H9 (cell line): Measurements from ENCODE around the gene UPP1. TPM values are rescaled to one million over a fixed set of nuclear protein-coding genes. Genes with fewer than 3 reads are reported as not detected.
A peak's percentile ranks its signal among the peaks of the same experiment; 100 is the strongest.

Source experiments
- DNase-seq: peaks from one replicate; pipeline ENCODE4 v3.0.0-alpha.2; 2017
- H2AFZ ChIP-seq: one replicate; pipeline ENCODE4 v1.6.1; 2013; ENCODE audit warnings: mild to moderate bottlenecking, low read length, control low read depth, moderate library complexity
- H2AK5ac ChIP-seq: 2 replicates; pipeline ENCODE4 v1.6.1; 2013; ENCODE audit warnings: low read length, control low read depth, mixed read lengths; ENCODE audit not compliant: insufficient read length
- H2BK120ac ChIP-seq: one replicate; pipeline ENCODE4 v1.6.1; 2013; ENCODE audit warnings: low read depth, mild to moderate bottlenecking, low read length, control low read depth, inconsistent platforms; ENCODE audit not compliant: poor library complexity, severe bottlenecking
- H2BK12ac ChIP-seq: 2 replicates; pipeline ENCODE4 v1.6.1; 2013; ENCODE audit warnings: low read length, control low read depth, mixed read lengths, low read depth; ENCODE audit not compliant: insufficient read length
- H2BK15ac ChIP-seq: 2 replicates; pipeline ENCODE4 v1.6.1; 2013; ENCODE audit warnings: low read depth, low read length, control low read depth
- H2BK20ac ChIP-seq: one replicate; pipeline ENCODE4 v1.6.1; 2013; ENCODE audit warnings: low read depth, mild to moderate bottlenecking, low read length, control low read depth, inconsistent platforms; ENCODE audit not compliant: poor library complexity, severe bottlenecking
- H2BK5ac ChIP-seq: 2 replicates; pipeline ENCODE4 v1.6.1; 2013; ENCODE audit warnings: low read length, control low read depth, mixed read lengths; ENCODE audit not compliant: insufficient read length
- H3K14ac ChIP-seq: 2 replicates; pipeline ENCODE4 v1.6.1; 2013; ENCODE audit warnings: low read length, control low read depth; ENCODE audit not compliant: insufficient read depth
- H3K18ac ChIP-seq: 2 replicates; pipeline ENCODE4 v1.6.1; 2013; ENCODE audit warnings: low read depth, mild to moderate bottlenecking, mixed read lengths, low read length, control low read depth; ENCODE audit not compliant: insufficient read length
- H3K23ac ChIP-seq: 2 replicates; pipeline ENCODE4 v1.6.1; 2013; ENCODE audit warnings: low read length, control low read depth, mixed read lengths, low read depth; ENCODE audit not compliant: insufficient read length
- H3K23me2 ChIP-seq: 2 replicates; pipeline ENCODE4 v1.6.1; 2013; ENCODE audit warnings: low read depth, mild to moderate bottlenecking, mixed read lengths, low read length, control low read depth; ENCODE audit not compliant: insufficient read length, poor library complexity, severe bottlenecking
- H3K27ac ChIP-seq: 2 replicates; pipeline ENCODE4 v1.5.1; 2013; ENCODE audit warnings: low read length, control low read depth, mixed read lengths, low read depth; ENCODE audit not compliant: insufficient read length
- H3K27me3 ChIP-seq: 2 replicates; pipeline ENCODE4 v1.6.1; 2013; ENCODE audit warnings: low read length, control low read depth, inconsistent platforms; ENCODE audit not compliant: insufficient read depth
- H3K4ac ChIP-seq: 2 replicates; pipeline ENCODE4 v1.6.1; 2013; ENCODE audit warnings: low read depth, mild to moderate bottlenecking, control low read depth, inconsistent platforms, low read length, moderate library complexity
- H3K4me1 ChIP-seq: 2 replicates; pipeline ENCODE4 v1.6.1; 2013; ENCODE audit warnings: low read length, control low read depth, inconsistent platforms; ENCODE audit not compliant: insufficient read depth
- H3K4me2 ChIP-seq: 2 replicates; pipeline ENCODE4 v1.6.1; 2013; ENCODE audit warnings: low read length, control low read depth, mixed read lengths; ENCODE audit not compliant: insufficient read length, insufficient read depth
- H3K56ac ChIP-seq: 2 replicates; pipeline ENCODE4 v1.6.1; 2013; ENCODE audit warnings: low read depth, mild to moderate bottlenecking, mixed read lengths, low read length, control low read depth; ENCODE audit not compliant: insufficient read length
- H3K79me1 ChIP-seq: 2 replicates; pipeline ENCODE4 v1.6.1; 2013; ENCODE audit warnings: low read depth, mild to moderate bottlenecking, moderate library complexity, low read length, control low read depth, inconsistent platforms; ENCODE audit not compliant: insufficient read depth, poor library complexity, severe bottlenecking
- H3K79me2 ChIP-seq: 2 replicates; pipeline ENCODE4 v1.6.1; 2013; ENCODE audit warnings: low read length, control low read depth, inconsistent platforms; ENCODE audit not compliant: insufficient read depth
- H3K9ac ChIP-seq: 2 replicates; pipeline ENCODE4 v1.6.1; 2013; ENCODE audit warnings: low read length, control low read depth, mixed read lengths; ENCODE audit not compliant: insufficient read length; ENCODE audit errors: extremely low read depth
- H3K9me3 ChIP-seq: one replicate; pipeline ENCODE4 v1.6.1; 2013; ENCODE audit warnings: low read depth, low read length, inconsistent platforms; ENCODE audit not compliant: control insufficient read depth
- H3T11ph ChIP-seq: one replicate; pipeline ENCODE4 v1.6.1; 2013; ENCODE audit warnings: mild to moderate bottlenecking, low read length, control low read depth, inconsistent platforms
- H4K20me1 ChIP-seq: one replicate; pipeline ENCODE4 v1.6.1; 2013; ENCODE audit not compliant: control insufficient read depth, insufficient read length, insufficient read depth
- H4K5ac ChIP-seq: 2 replicates; pipeline ENCODE4 v1.6.1; 2013; ENCODE audit warnings: low read depth, mild to moderate bottlenecking, mixed read lengths, low read length, control low read depth; ENCODE audit not compliant: insufficient read length
- H4K8ac ChIP-seq: replicated peaks from 2 replicates; pipeline ENCODE4 v1.6.1; 2013; ENCODE audit warnings: low read length, control low read depth, mixed read lengths, low read depth; ENCODE audit not compliant: insufficient read length
- H4K91ac ChIP-seq: 2 replicates; pipeline ENCODE4 v1.6.1; 2013; ENCODE audit warnings: low read depth, mild to moderate bottlenecking, moderate library complexity, mixed read lengths, low read length, control low read depth; ENCODE audit not compliant: insufficient read length
- H3K27ac Mint-ChIP-seq, 3 experiments: 2 replicates in 2 of 3; 3 replicates in 1 of 3; pipeline ENCODE4 v1.8.0; 2020 to 2021; ENCODE audit warnings: mixed read lengths in 3 of 3, mild to moderate bottlenecking in 1 of 3, moderate library complexity in 1 of 3
- H3K27me3 Mint-ChIP-seq: 2 replicates; pipeline ENCODE4 v1.8.0; 2021; ENCODE audit warnings: low read depth, mild to moderate bottlenecking, moderate library complexity, mixed read lengths
- H3K36me3 Mint-ChIP-seq, 3 experiments: 2 replicates in 2 of 3; 3 replicates in 1 of 3; pipeline ENCODE4 v1.8.0; 2020 to 2021; ENCODE audit warnings: low read depth in 3 of 3, mixed read lengths in 3 of 3; ENCODE audit not compliant: insufficient read depth in 1 of 3
- H3K4me1 Mint-ChIP-seq, 2 experiments: 2 replicates each; pipeline ENCODE4 v1.8.0; 2020; ENCODE audit warnings: mixed read lengths in 2 of 2
- H3K4me3 Mint-ChIP-seq, 2 experiments: 2 replicates in 1 of 2; 3 replicates in 1 of 2; pipeline ENCODE4 v1.8.0; 2020 to 2021; ENCODE audit warnings: mild to moderate bottlenecking in 2 of 2, mixed read lengths in 2 of 2, moderate library complexity in 1 of 2
- H3K9me3 Mint-ChIP-seq, 2 experiments: 2 replicates in 1 of 2; 3 replicates in 1 of 2; pipeline ENCODE4 v1.8.0; 2020; ENCODE audit warnings: mild to moderate bottlenecking in 2 of 2, mixed read lengths in 2 of 2, moderate library complexity in 1 of 2
- WGBS: extraction: QIAGEN DNeasy Blood & Tissue Kit; methylation state at CpG from one replicate; pipeline ENCODE4 v1.1.7; 2013; ENCODE audit warnings: missing lambda C conversion rate, low lambda C conversion rate, mixed read lengths; ENCODE audit not compliant: insufficient read length; ENCODE audit errors: extremely low coverage; 5-methylcytosine and 5-hydroxymethylcytosine counted together
- total RNA-seq: library from RNA; stranded (reverse); gene quantifications from 2 replicates; pipeline ENCODE4 v1.2.1, GENCODE V29; 2021
- TF ChIP-seq, protein P1 (sequence below): fragments of 200-600 bp; sonication (generic); conservative IDR thresholded peaks from 3 replicates; pipeline ENCODE4 v1.8.0; 2021; ENCODE audit warnings: antibody characterized with exemption, mild to moderate bottlenecking

The UPP1 gene
- total RNA-seq, 1 experiment from 2014 or later = 34.2 TPM

DNA sequence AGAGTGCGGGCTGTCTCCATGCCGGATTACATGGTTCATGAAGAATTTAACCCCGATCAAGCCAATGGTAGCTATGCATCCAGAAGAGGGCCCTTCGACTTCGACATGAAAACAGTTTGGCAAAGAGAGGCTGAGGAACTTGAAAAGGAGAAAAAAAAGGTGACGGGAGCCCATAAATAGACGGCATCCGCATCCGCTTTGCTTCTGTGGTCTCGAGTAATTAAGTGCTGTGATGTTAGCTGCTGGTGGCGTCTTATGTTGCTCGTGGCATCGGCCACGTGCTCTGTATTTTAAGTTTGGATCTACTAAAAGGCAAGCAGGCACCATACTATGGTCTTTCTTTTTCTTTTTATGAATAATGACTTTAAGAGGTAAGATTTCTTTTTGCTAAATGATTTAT lies 42.6 kb upstream of the UPP1 start:
- whole genome bisulfite sequencing = no CpG with 5 or more reads among the region's 14 CpGs
- no peak overlapping the region for H3K4me3 Mint-ChIP-seq
- no peak overlapping the region for H2AK5ac ChIP-seq

More for the DNA sequence above, 42.6 kb upstream of the UPP1 start:
- no peak overlapping the region for H4K5ac ChIP-seq
- H4K20me1 ChIP-seq = no peaks in the 10 kb centered on the region
- H2AFZ ChIP-seq = no peak overlapping the region
- TF ChIP-seq, protein P1, sequence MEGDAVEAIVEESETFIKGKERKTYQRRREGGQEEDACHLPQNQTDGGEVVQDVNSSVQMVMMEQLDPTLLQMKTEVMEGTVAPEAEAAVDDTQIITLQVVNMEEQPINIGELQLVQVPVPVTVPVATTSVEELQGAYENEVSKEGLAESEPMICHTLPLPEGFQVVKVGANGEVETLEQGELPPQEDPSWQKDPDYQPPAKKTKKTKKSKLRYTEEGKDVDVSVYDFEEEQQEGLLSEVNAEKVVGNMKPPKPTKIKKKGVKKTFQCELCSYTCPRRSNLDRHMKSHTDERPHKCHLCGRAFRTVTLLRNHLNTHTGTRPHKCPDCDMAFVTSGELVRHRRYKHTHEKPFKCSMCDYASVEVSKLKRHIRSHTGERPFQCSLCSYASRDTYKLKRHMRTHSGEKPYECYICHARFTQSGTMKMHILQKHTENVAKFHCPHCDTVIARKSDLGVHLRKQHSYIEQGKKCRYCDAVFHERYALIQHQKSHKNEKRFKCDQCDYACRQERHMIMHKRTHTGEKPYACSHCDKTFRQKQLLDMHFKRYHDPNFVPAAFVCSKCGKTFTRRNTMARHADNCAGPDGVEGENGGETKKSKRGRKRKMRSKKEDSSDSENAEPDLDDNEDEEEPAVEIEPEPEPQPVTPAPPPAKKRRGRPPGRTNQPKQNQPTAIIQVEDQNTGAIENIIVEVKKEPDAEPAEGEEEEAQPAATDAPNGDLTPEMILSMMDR = no peak
- no peaks in the 10 kb centered on the region for H3K9me3 ChIP-seq
- H2BK5ac ChIP-seq = no peak overlapping the region
- no peaks in the 10 kb centered on the region for H3K9me3 Mint-ChIP-seq
- no peak overlapping the region for H3K14ac ChIP-seq
- no peak overlapping the region for H3K23ac ChIP-seq
- H3K27me3 ChIP-seq = no peaks in the 10 kb centered on the region
- H3K4me1 Mint-ChIP-seq = peaks cover 21 to 26% of the 10 kb centered on the region in 2 experiments
- H3K79me2 ChIP-seq = no peaks in the 10 kb centered on the region
- no peak overlapping the region for H3K56ac ChIP-seq
- H2BK20ac ChIP-seq = no peak overlapping the region
- H3K79me1 ChIP-seq = no peaks in the 10 kb centered on the region
- no peaks in the 10 kb centered on the region; the same call in 1 of the 2 replicates for H3K4me1 ChIP-seq
- H3K27ac Mint-ChIP-seq = 0 out of 7 replicates have a peak overlapping the region, but pooled peaks of 1 of the 3 experiments have one; percentile 37
- H3K18ac ChIP-seq = no peak overlapping the region
- H3K4ac ChIP-seq = no peak overlapping the region
- no peak overlapping the region for H3K4me2 ChIP-seq
- H3K27me3 Mint-ChIP-seq = peaks cover 5% of the 10 kb centered on the region
- no peaks in the 10 kb centered on the region for H3K23me2 ChIP-seq
- no peak overlapping the region for H2BK15ac ChIP-seq
- H2BK120ac ChIP-seq = no peak overlapping the region
- H3K36me3 Mint-ChIP-seq = no peaks in the 10 kb centered on the region
- H4K8ac ChIP-seq = no peak overlapping the region
- DNase-seq = no peak
- no peak overlapping the region for H4K91ac ChIP-seq
- no peak overlapping the region for H2BK12ac ChIP-seq
- H3T11ph ChIP-seq = no peak overlapping the region
- H3K9ac ChIP-seq = no peak overlapping the region
- H3K27ac ChIP-seq = no peak overlapping the region
